ES-I3 (cell line): ENCODE measurements around the gene CELA3A.
"Not testable (repeated sequence)": the region's sequence is repeated elsewhere in the genome, so short reads cannot be mapped to it uniquely, and the experiment has no call there.

Experiments
- H3K36me3 ChIP-seq: 2 replicates; pipeline ENCODE4 v1.6.1; 2013; ENCODE audit warnings: mild to moderate bottlenecking, low read length, control low read depth, moderate library complexity; ENCODE audit not compliant: insufficient read depth
- H3K4me1 ChIP-seq: 2 replicates; pipeline ENCODE4 v1.6.1; 2013; ENCODE audit warnings: mild to moderate bottlenecking, control low read depth, low read length; ENCODE audit not compliant: insufficient read depth
- H3K9ac ChIP-seq: 2 replicates; pipeline ENCODE4 v1.6.1; 2013; ENCODE audit warnings: low read depth, mild to moderate bottlenecking, low read length, moderate library complexity
- H3K9me3 ChIP-seq: 2 replicates; pipeline ENCODE4 v1.6.1; 2013; ENCODE audit warnings: mild to moderate bottlenecking, low read length, moderate library complexity; ENCODE audit not compliant: control insufficient read depth, insufficient read depth

Gene CELA3A, protein sequence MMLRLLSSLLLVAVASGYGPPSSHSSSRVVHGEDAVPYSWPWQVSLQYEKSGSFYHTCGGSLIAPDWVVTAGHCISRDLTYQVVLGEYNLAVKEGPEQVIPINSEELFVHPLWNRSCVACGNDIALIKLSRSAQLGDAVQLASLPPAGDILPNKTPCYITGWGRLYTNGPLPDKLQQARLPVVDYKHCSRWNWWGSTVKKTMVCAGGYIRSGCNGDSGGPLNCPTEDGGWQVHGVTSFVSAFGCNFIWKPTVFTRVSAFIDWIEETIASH

DNA sequence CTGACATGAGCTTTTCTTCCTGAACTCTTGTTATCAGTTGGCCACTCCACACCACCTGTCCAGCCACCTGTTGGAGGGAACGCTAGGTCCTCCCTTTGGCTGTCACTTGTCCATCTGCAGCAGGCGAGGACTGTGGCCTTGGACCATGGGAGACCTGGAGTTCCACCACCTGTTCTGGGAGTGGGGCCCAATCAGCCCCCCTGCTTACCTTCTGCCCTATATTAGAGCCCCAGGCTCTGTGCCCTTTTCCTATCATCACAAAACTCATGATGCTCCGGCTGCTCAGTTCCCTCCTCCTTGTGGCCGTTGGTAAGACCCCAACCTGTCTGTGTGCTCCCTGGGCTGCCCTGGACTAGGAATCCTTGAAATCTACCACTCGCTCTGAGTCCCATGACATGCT lies at the start of gene CELA3A:
Gene CELA3A, plus strand, starts transcription at position 249 of the 400 bp plus-strand sequence. Its CDS starts 18 bp downstream, at position 267.
- Histone ChIP-seq H3K36me3 (no peaks in the 10 kb centered on the region), H3K9me3 (no peaks in the 10 kb centered on the region), H3K9ac (no peak within 1 kb of the TSS), H3K4me1 (0 out of 2 replicates have a peak, but pooled peaks cover 3% of the 10 kb centered on the region)

DNA sequence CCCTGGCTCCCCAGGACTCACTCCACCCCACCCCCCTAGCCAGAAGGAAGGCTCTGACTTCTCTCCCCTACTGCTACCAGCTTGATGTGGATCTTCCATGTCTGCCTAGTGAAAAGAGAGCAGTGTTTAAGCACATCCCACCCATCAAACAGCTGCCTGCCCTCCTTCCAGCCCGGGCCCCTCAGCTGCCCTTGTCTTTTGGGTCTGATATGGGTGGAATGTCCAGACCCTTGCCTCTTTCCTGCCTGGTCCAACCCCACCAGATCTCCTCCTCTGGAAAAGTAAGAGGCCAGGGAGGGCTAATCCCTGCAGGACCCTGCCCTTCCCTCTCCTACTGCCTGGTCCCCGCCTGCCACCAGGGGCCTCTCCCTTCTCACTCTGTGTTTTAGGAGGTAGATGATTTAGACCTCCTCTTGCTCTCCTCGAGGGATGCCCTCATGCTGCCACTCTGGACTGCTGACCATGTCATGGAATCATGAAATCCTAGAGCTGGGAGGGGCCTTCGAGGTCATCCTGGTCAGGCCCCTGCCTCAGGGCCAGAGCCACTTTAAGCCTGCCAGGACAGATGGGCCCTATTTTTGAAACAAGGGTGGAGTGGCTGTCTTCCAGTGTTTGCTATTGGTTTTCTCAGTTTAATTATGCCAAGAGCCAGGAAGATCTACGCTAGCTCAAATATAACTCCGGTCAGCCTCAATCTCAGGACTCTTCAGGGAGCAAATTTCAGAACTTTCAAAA lies 48.5 kb upstream of the CELA3A start:
- no peaks in the 10 kb centered on the region for H3K36me3 ChIP-seq
- H3K9me3 ChIP-seq, result no peaks in the 10 kb centered on the region
- no peak overlapping the region for H3K9ac ChIP-seq
- H3K4me1 ChIP-seq, result peaks cover 22% of the 10 kb centered on the region; the same call in 1 of the 2 replicates

DNA sequence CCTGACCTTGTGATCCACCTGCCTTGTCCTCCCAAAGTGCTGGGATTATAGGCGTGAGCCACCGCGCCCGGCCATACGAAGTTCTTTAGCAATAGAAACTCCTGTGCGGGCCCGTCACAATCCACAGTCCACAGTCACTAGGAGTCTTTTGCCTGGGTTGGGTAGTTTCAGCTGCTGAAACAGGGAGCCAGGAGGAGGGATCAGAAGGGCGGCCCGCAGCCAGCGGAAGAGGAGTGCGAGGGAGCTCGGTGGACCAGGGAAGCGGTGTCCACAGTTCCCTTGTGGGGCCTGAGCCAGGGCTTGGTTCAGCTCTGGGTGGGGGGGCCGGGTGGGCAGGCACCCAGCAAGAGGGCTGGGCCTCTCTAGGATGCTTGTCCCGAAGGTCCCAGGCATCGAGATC lies 46.4 kb upstream of the CELA3A start:
- peaks cover 22% of the 10 kb centered on the region; the same call in 1 of the 2 replicates for H3K4me1 ChIP-seq
- H3K36me3 ChIP-seq, result no peaks in the 10 kb centered on the region
- no peak overlapping the region for H3K9ac ChIP-seq
- H3K9me3 ChIP-seq, result no peaks in the 10 kb centered on the region

DNA sequence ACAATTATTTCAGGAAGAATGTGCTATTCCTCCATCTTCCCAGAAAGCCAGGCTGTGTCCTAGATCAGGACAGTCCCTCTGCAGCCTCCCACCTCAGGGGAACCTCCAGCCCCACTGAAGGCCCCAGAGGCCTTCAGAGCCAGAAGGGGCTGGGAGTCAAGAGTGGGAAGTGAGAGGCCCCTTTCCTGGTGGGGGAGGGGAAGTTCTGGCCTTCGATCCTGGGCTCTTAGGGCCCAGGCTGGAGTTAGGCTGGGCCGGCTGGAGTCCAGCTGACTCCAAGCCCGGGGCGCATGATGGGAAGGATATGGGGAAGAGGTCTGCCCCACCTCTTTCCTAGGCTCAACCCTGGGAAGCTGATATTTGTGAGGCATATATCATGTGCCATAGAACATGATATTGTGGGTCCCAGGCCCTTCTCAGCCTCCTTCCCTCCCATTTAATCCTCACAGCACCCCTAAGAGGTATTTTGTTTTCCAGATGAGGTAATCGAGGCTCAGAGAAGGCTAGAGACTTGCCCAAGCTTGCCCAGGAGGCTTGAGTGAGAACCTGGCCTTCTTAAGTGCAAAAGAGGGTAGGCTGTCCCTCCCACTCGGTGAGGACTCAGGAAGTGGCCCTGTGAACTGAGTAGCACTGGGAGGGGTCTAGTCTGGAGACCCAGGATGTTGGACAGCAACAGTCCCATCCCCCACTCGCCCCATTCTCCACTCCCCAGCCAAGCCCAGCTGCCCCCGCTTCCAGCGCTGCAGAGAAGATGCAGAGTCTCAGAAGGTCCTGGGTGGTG lies 45.8 kb upstream of the CELA3A start:
- H3K9ac ChIP-seq, result no peak overlapping the region
- no peaks in the 10 kb centered on the region for H3K9me3 ChIP-seq
- H3K36me3 ChIP-seq, result no peaks in the 10 kb centered on the region
- H3K4me1 ChIP-seq, result peaks cover 22% of the 10 kb centered on the region; the same call in 1 of the 2 replicates

DNA sequence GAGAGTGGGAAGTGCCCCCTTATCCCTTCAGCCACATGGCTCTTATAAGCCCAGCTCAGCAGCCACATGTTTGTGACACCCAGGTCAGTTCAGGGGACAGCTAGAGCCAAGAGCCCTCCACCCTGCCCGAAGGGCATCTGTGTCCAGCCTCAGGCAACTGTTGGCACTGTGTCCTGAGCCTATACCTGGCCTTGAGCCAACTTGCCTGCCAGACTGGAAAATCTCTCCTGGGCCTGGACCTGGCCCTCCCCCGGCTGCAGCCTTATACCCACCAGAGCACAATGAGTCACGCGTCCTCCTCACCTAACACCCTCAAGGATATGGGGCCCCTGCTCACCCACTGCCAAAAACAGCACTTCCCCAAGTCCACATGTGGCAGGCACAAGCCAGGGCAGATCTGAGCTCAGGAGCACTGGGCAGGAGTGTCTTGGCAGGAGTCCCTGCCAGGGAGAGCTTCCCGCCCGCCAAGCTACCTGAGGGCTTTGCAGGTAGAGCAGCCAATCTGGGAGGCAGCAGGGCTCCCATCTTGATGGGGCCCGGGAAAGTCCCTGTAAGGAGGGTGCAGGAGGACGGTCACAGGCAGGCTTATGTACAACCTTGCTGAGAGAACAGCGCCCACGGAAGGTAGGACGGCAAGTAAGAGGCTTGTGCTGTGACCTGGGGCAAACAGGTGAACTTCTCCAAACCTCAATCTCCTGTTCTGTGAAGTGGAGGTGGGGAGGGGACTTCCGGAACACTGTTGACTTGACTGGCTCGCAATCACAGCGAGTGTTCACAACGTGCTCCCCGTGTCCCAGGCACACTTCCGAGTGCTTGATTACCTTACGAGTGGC lies 44.5 kb upstream of the CELA3A start:
- H3K9me3 ChIP-seq, result no peaks in the 10 kb centered on the region
- H3K36me3 ChIP-seq, result no peaks in the 10 kb centered on the region
- H3K9ac ChIP-seq, result no peak overlapping the region
- H3K4me1 ChIP-seq, result peaks cover 22% of the 10 kb centered on the region; the same call in 1 of the 2 replicates

DNA sequence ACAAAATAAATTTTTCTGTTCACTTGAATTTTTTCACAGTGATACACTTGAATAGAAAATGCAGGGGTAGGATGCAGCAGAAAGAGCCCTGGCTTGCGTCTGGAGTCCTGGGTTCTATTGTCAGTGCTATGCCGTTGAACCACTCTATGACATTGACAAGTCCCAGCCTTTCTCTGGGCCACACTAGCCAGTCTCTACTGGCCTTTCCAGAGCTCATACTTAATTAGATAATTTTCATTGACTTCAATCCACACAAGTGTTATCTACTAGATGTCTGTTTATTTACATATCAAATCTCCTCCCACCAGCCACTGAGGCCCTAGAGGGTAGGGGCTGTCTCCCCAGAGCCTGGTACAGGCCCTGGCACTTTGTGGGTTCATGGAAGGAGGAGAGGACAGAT lies 40.1 kb upstream of the CELA3A start:
- no peak overlapping the region for H3K9ac ChIP-seq
- no peaks in the 10 kb centered on the region for H3K9me3 ChIP-seq
- no peaks in the 10 kb centered on the region for H3K36me3 ChIP-seq
- peaks cover 14% of the 10 kb centered on the region; the same call in 1 of the 2 replicates for H3K4me1 ChIP-seq

DNA sequence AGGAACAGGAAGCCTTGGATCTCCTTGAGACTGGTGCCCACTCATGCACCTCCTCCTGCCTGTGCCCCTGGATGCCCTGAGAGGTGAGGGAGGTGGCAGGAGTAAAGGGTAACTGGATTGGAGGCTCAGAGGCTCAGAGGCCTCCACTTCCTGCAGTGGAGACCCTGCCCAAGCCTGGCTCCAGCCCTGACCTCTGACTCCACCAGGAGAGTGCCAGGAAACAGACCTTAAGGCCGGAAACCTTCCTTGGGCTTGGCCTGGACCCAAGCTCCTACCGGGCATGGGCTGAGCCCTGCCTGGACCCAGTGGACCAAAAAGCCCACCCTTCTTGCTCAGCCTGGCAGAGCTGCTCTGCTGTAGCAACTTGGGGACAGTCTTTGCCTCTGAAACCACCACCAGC lies 39.7 kb upstream of the CELA3A start:
- H3K36me3 ChIP-seq, result no peaks in the 10 kb centered on the region
- no peaks in the 10 kb centered on the region for H3K9me3 ChIP-seq
- H3K4me1 ChIP-seq, result peaks cover 10% of the 10 kb centered on the region; the same call in 1 of the 2 replicates
- no peak overlapping the region for H3K9ac ChIP-seq

DNA sequence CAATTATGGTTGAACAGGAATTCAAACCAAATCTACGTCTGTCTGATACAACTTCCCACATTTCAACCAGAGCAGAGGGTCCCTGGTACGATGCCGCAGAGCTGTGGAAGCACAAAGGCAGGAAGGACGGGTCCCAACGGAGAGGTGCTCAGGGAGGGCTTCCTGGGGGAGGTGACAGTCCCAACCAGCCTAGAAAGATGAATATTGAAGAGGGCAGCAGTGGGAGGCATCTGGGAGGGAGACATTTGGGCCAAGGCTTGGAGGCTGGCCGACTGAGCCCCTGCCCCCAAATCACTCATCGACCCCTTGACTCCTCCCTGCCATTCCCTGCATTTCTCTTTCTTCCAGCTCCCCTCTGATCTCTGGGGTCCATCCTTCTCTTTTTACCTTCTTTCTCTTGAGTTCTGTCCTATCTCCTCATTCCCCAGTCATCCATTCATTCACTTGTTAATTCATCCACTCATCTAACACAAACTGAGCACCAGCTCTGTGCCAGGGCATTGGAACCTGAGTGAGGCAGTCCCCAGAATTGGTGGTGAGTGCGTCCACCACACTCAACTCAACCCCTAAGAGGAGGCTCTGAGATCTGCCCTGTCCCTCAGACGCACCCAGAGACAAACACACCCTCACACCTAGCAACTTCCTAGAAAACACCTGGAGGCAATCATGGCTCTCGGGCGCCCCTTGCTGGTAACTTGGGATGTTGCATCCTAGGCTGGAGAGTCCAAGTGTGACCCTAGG lies 37.8 kb upstream of the CELA3A start:
- H3K36me3 ChIP-seq, result no peaks in the 10 kb centered on the region
- peaks cover 7% of the 10 kb centered on the region; the same call in 1 of the 2 replicates for H3K4me1 ChIP-seq
- H3K9ac ChIP-seq, result no peak overlapping the region
- no peaks in the 10 kb centered on the region for H3K9me3 ChIP-seq

DNA sequence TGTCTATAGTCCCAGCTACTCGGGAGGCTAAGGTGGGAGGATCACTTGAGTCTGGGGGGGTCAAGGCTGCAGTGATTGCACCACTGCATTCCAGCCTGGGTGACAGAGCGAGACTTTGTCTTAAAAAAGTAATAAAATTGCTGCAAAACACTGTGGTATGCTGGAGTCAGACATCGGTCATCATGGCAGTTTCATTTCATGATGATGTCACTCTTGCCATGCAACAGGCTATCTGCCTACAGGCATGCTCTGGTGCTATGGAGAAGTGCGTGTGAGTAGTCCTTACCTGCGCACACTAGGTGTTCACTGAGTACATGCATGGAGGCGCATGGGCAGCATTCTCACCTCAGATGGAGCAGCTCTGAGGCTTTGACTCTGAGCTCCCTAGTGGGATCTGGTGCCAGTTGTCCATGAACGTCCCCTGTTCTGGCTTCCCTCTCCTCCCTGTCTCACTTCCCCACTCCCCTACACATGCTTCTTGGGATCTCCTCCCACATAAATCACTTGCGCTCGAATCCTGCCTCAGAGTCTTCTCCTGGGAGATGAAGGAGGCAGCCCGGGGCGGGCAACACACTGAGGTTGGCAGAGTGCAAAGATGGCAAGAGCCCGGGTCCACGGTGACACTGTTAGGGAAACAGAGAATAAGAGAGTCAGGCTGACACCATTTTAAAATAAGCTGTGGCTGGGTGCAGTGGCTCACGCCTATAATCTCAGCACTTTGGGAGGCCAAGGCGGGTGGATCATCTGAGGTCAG lies 35.0 kb upstream of the CELA3A start:
- no peak overlapping the region for H3K9ac ChIP-seq

DNA sequence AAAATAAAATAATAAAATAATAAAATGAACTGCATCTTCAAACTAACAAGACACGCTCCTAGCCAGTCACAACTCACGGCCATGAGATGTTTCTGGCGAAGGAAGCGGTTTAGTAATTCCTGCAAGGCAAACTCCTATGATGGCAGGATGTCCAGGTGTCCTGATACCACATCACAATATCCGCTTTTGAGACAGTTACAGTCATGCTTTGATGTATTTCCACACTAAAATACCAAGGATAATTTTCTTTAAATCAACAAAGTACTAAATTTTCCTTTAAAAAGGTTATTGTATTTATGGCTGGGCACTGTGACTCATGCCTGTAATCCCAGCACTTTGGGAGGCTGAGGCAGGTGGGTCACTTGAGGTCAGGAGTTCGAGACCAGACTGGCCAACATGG lies 34.2 kb upstream of the CELA3A start:
- H3K36me3 ChIP-seq, H3K9ac ChIP-seq, H3K4me1 ChIP-seq: not testable (repeated sequence)

More for the DNA sequence above, 35.0 kb upstream of the CELA3A start:
- Histone ChIP-seq H3K4me1 (peaks cover 7% of the 10 kb centered on the region; the same call in 1 of the 2 replicates), H3K36me3 (no peaks in the 10 kb centered on the region), H3K9me3 (no peaks in the 10 kb centered on the region)

DNA sequence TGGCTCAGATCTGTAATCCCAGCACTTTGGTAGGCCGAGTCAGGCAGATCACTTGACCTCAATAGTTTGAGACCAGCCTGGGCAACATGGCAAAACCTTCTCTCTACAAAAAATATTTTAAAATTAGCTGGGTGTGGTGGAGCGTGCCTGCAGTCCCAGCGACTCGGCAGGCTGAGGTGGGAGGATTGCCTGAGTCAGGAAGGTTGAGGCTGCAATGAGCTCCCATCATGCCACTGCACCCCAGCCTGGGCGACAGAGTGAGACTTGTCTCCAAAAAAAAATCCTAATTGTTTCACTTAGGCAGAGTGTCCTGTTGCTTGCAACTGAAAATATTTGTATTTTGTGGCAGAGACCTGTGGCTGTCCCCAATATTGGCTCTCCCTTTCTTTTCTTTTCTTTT lies 32.4 kb upstream of the CELA3A start:
- H3K4me1 ChIP-seq, H3K9me3 ChIP-seq, H3K36me3 ChIP-seq, H3K9ac ChIP-seq: not testable (repeated sequence)

More for the DNA sequence above, 34.2 kb upstream of the CELA3A start:
- not testable (repeated sequence) for H3K9me3 ChIP-seq

DNA sequence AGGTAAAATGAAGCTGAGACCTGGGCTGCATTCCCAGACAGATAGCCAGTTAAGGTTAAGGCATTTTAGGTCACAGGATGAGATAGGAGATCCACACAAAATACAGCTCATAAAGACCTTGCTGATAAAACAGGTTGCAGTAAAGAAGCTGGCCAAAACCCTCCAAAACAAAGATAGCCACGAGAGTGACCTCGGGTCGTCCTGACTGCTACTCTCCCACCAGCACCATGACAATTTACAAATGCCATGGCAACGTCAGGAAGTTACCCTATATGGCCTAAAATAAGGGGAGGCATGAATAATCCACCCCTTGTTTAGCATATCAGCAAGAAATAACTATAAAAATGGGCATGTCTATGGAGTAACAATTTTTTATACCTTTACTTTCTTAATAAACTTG lies 30.9 kb upstream of the CELA3A start:
- not testable (repeated sequence) for H3K9me3 ChIP-seq, H3K9ac ChIP-seq, H3K36me3 ChIP-seq, H3K4me1 ChIP-seq

DNA sequence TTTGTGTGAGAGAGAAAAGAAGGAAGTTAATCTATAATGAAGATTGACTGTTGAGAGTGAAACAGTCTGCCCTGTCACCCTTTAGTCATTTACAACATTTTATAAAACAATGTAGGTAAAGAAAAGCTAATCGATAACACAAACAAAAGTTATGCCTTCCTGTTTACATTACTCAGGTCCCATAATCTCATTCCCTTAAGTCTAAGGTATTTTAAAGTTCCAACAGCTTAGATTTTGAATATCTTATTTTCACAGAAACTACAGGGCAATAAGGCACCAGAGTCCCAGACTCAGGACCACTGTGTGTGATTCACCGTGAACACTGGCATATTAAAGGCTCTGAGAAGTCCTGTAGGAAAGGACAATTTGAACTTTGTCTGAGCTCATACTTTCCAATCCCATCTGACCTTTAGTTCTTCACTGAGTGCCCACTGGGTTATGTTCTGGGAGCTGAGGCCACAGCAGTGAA lies 28.4 kb upstream of the CELA3A start:
- not testable (repeated sequence) for H3K9ac ChIP-seq, H3K36me3 ChIP-seq, H3K9me3 ChIP-seq, H3K4me1 ChIP-seq
